SK-N-SH treated with all-trans-retinoic acid at 6 μM for 48 hours (cell line): Measurements from ENCODE around the gene DLG3.

Source experiments
- ATAC-seq: fragments of 200-7000 bp; cut with Tn5 transposase; 3 replicates; pipeline ENCODE4 v1.9.1; 2020; ENCODE audit warnings: mild to moderate bottlenecking, moderate library complexity
- ARNTL ChIP-seq: fragments of 450-650 bp; formaldehyde crosslinking; IDR thresholded peaks from 2 replicates; pipeline ENCODE4 v1.5.0; 2020; ENCODE audit warnings: low read depth, mild to moderate bottlenecking, moderate library complexity, borderline replicate concordance
- CSDC2 ChIP-seq: fragments of 250-450 bp; sonication (Bioruptor Pico); IDR thresholded peaks from 2 replicates; pipeline ENCODE4 v1.5.0; 2020; ENCODE audit warnings: mild to moderate bottlenecking, moderate library complexity
- ESRRG ChIP-seq: fragments of 250-450 bp; sonication (Bioruptor Pico); IDR thresholded peaks from 2 replicates; pipeline ENCODE4 v1.6.1; 2021; ENCODE audit warnings: mild to moderate bottlenecking
- GLIS3 ChIP-seq: fragments of 250-450 bp; sonication (Bioruptor Pico); IDR thresholded peaks from 2 replicates; pipeline ENCODE4 v1.5.0; 2020; ENCODE audit warnings: mild to moderate bottlenecking, moderate library complexity
- ISL1 ChIP-seq: fragments of 250-450 bp; sonication (Bioruptor Pico); IDR thresholded peaks from 2 replicates; pipeline ENCODE4 v2.1.2; 2022; ENCODE audit warnings: mild to moderate bottlenecking, moderate library complexity
- OSR1 ChIP-seq: fragments of 250-450 bp; sonication (Bioruptor Pico); IDR thresholded peaks from 2 replicates; pipeline ENCODE4 v1.8.0; 2022; ENCODE audit warnings: moderate library complexity, mild to moderate bottlenecking, inconsistent platforms
- PPARA ChIP-seq: fragments of 250-450 bp; sonication (Bioruptor Pico); IDR thresholded peaks from 2 replicates; pipeline ENCODE4 v1.5.0; 2020; ENCODE audit warnings: mild to moderate bottlenecking, borderline replicate concordance
- TOX ChIP-seq: fragments of 250-450 bp; sonication (Bioruptor Pico); IDR thresholded peaks from 2 replicates; pipeline ENCODE4 v1.8.0; 2021; ENCODE audit warnings: mild to moderate bottlenecking, moderate library complexity, borderline replicate concordance
- ZC3H10 ChIP-seq: fragments of 250-450 bp; sonication (Bioruptor Pico); IDR thresholded peaks from 2 replicates; pipeline ENCODE4 v1.5.1; 2021; ENCODE audit warnings: mild to moderate bottlenecking, moderate library complexity
- ZFP3 ChIP-seq: fragments of 250-450 bp; sonication (Bioruptor Pico); IDR thresholded peaks from 2 replicates; pipeline ENCODE4 v1.5.0; 2020; ENCODE audit warnings: mild to moderate bottlenecking, moderate library complexity
- ZNF70 ChIP-seq: fragments of 450-650 bp; formaldehyde crosslinking; IDR thresholded peaks from 2 replicates; pipeline ENCODE4 v1.5.0; 2020; ENCODE audit warnings: mild to moderate bottlenecking, moderate library complexity
- TF ChIP-seq, protein P1 (sequence below): fragments of 250-450 bp; sonication (Bioruptor Pico); IDR thresholded peaks from 2 replicates; pipeline ENCODE4 v1.8.0; 2021; ENCODE audit warnings: low read depth, mild to moderate bottlenecking, moderate library complexity, borderline replicate concordance
- TF ChIP-seq, protein P2 (sequence below): fragments of 250-450 bp; sonication (Bioruptor Pico); IDR thresholded peaks from 2 replicates; pipeline ENCODE4 v1.5.1; 2020; ENCODE audit warnings: low read depth, mild to moderate bottlenecking, moderate library complexity
- TF ChIP-seq, protein P3 (sequence below): fragments of 250-450 bp; sonication (Bioruptor Pico); IDR thresholded peaks from 2 replicates; pipeline ENCODE4 v1.5.0; 2020; ENCODE audit warnings: mild to moderate bottlenecking, moderate library complexity
- TF ChIP-seq, protein P4 (sequence below): fragments of 250-450 bp; sonication (Bioruptor Pico); IDR thresholded peaks from 2 replicates; pipeline ENCODE4 v1.8.0; 2020; ENCODE audit warnings: mild to moderate bottlenecking, moderate library complexity, borderline replicate concordance
- TF ChIP-seq, protein P5 (sequence below): fragments of 250-450 bp; sonication (Bioruptor Pico); IDR thresholded peaks from 2 replicates; pipeline ENCODE4 v1.5.1; 2021; ENCODE audit warnings: mild to moderate bottlenecking, moderate library complexity

Gene DLG3

DNA sequence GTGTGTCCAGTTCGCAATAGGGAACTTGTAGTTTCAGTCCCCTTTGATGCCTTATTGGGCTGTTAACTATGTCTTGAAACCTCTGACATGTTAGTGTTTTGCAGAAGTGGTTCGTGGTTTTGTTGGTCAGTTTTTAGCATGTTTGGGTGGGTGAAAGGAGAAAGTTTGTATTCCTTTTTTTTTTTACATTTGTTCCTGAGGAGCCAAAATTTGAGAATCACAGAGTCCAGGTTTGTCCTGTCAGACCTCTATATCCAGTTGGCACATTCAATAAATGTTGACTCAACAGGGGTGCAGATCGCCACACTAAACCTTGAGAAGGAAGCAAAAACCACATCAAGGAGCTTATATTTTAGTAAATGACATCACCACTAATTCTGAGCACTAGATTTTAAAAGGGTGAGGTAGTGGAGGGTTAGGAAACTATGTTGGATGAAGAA is 26.2 kb downstream of the DLG3 start:
- ATAC-seq: no peak
- TF ChIP-seq ZC3H10 (CRISPR knock-in tag) (no peak), ESRRG (CRISPR knock-in tag) (no peak), GLIS3 (CRISPR knock-in tag) (no peak), ZFP3 (CRISPR knock-in tag) (no peak), OSR1 (CRISPR knock-in tag) (no peak), TOX (CRISPR knock-in tag) (no peak), ZNF70 (CRISPR knock-in tag) (no peak), ISL1 (no peak), CSDC2 (CRISPR knock-in tag) (no peak), ARNTL (CRISPR knock-in tag) (no peak), PPARA (CRISPR knock-in tag) (no peak)
- TF ChIP-seq, protein P1, sequence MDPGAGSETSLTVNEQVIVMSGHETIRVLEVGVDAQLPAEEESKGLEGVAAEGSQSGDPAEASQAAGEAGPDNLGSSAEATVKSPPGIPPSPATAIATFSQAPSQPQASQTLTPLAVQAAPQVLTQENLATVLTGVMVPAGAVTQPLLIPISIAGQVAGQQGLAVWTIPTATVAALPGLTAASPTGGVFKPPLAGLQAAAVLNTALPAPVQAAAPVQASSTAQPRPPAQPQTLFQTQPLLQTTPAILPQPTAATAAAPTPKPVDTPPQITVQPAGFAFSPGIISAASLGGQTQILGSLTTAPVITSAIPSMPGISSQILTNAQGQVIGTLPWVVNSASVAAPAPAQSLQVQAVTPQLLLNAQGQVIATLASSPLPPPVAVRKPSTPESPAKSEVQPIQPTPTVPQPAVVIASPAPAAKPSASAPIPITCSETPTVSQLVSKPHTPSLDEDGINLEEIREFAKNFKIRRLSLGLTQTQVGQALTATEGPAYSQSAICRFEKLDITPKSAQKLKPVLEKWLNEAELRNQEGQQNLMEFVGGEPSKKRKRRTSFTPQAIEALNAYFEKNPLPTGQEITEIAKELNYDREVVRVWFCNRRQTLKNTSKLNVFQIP (CRISPR knock-in tag): no peak
- TF ChIP-seq, protein P2, sequence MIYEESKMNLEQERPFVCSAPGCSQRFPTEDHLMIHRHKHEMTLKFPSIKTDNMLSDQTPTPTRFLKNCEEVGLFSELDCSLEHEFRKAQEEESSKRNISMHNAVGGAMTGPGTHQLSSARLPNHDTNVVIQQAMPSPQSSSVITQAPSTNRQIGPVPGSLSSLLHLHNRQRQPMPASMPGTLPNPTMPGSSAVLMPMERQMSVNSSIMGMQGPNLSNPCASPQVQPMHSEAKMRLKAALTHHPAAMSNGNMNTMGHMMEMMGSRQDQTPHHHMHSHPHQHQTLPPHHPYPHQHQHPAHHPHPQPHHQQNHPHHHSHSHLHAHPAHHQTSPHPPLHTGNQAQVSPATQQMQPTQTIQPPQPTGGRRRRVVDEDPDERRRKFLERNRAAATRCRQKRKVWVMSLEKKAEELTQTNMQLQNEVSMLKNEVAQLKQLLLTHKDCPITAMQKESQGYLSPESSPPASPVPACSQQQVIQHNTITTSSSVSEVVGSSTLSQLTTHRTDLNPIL: no peak
- TF ChIP-seq, protein P3, sequence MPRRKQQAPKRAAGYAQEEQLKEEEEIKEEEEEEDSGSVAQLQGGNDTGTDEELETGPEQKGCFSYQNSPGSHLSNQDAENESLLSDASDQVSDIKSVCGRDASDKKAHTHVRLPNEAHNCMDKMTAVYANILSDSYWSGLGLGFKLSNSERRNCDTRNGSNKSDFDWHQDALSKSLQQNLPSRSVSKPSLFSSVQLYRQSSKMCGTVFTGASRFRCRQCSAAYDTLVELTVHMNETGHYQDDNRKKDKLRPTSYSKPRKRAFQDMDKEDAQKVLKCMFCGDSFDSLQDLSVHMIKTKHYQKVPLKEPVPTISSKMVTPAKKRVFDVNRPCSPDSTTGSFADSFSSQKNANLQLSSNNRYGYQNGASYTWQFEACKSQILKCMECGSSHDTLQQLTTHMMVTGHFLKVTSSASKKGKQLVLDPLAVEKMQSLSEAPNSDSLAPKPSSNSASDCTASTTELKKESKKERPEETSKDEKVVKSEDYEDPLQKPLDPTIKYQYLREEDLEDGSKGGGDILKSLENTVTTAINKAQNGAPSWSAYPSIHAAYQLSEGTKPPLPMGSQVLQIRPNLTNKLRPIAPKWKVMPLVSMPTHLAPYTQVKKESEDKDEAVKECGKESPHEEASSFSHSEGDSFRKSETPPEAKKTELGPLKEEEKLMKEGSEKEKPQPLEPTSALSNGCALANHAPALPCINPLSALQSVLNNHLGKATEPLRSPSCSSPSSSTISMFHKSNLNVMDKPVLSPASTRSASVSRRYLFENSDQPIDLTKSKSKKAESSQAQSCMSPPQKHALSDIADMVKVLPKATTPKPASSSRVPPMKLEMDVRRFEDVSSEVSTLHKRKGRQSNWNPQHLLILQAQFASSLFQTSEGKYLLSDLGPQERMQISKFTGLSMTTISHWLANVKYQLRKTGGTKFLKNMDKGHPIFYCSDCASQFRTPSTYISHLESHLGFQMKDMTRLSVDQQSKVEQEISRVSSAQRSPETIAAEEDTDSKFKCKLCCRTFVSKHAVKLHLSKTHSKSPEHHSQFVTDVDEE (CRISPR knock-in tag): no peak
- TF ChIP-seq, protein P4, sequence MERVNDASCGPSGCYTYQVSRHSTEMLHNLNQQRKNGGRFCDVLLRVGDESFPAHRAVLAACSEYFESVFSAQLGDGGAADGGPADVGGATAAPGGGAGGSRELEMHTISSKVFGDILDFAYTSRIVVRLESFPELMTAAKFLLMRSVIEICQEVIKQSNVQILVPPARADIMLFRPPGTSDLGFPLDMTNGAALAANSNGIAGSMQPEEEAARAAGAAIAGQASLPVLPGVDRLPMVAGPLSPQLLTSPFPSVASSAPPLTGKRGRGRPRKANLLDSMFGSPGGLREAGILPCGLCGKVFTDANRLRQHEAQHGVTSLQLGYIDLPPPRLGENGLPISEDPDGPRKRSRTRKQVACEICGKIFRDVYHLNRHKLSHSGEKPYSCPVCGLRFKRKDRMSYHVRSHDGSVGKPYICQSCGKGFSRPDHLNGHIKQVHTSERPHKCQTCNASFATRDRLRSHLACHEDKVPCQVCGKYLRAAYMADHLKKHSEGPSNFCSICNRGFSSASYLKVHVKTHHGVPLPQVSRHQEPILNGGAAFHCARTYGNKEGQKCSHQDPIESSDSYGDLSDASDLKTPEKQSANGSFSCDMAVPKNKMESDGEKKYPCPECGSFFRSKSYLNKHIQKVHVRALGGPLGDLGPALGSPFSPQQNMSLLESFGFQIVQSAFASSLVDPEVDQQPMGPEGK: no peak
- TF ChIP-seq, protein P5, sequence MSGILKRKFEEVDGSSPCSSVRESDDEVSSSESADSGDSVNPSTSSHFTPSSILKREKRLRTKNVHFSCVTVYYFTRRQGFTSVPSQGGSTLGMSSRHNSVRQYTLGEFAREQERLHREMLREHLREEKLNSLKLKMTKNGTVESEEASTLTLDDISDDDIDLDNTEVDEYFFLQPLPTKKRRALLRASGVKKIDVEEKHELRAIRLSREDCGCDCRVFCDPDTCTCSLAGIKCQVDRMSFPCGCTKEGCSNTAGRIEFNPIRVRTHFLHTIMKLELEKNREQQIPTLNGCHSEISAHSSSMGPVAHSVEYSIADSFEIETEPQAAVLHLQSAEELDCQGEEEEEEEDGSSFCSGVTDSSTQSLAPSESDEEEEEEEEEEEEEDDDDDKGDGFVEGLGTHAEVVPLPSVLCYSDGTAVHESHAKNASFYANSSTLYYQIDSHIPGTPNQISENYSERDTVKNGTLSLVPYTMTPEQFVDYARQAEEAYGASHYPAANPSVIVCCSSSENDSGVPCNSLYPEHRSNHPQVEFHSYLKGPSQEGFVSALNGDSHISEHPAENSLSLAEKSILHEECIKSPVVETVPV (CRISPR knock-in tag): no peak

DNA sequence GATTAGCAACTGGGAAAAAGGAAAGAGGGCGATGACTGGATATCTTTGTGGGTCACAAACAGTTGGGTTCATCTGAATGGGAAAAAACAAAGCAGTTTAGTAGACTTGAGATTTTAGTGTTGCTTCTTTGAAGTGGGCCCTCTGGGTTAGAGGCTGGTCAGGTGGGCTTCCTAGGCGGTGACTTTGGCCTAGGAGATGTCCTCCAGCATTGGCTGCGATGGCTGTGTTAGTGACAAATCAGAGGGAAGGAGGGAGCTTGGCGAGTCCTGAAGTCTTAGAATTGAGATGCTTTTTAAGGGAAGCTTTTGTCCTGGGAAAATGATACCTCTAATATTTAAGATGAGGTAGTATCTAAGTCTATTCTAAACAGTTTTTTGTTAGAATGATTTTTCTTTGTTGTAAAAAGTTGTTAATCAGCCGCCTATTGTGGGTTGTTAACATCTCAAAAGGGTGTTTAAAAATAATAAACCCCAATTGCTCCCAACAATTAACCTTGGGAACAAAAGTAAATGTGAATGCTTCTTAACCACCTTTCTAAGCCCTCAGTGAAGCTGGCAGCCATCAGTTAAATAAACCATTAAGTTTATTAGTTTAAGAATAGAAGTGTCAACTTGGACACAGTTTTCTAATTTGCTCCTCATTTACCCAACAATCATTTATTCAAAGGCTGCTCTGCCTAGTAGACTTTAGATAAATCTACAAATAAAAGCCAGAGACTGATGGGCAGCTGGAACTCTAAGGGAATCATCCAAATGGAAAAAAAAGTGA is 31.7 kb downstream of the DLG3 start:
- ATAC-seq: no peak
- TF ChIP-seq, protein P3 (CRISPR knock-in tag): no peak
- TF ChIP-seq PPARA (CRISPR knock-in tag) (no peak), OSR1 (CRISPR knock-in tag) (no peak), ESRRG (CRISPR knock-in tag) (no peak)
- TF ChIP-seq, protein P5 (CRISPR knock-in tag): no peak
- TF ChIP-seq, all 23 proteins: peak for 0
